GM18507 (cell line): ENCODE results near the gene TRAP1.

Source experiments
- DNase-seq: peaks from one replicate; pipeline ENCODE4 v3.0.0; 2011; ENCODE audit warnings: low read depth; ENCODE audit not compliant: insufficient read length; ENCODE audit errors: extremely low spot score
- FAIRE-seq: peaks from 2 replicates; lab custom pipeline; 2011; peaks lifted over from hg19 to GRCh38; lab: Jason Lieb, UNC

TRAP1 gene

GRCh38 chr16:3717235-3718018 is at the start of gene TRAP1:
Gene TRAP1, minus strand, starts transcription at chr16:3717524. Its CDS starts 16 bp downstream, at chr16:3717508.
- FAIRE-seq = peak; percentile 86

GRCh38 chr16:3766177-3766576 is 48.9 kb upstream of the TRAP1 start:
- DNase-seq (no peak), FAIRE-seq (no peak)

More at GRCh38 chr16:3717235-3718018, at the start of gene TRAP1:
- DNase-seq = peak; percentile 94

GRCh38 chr16:3764409-3764808 is 47.1 kb upstream of the TRAP1 start:
- DNase-seq (no peak), FAIRE-seq (no peak)

- DNase-seq (no peak), FAIRE-seq (no peak)
Observed at GRCh38 chr16:3762107-3762750, 44.9 kb upstream of the TRAP1 start.

GRCh38 chr16:3761375-3762106 is 44.2 kb upstream of the TRAP1 start:
- DNase-seq (no peak), FAIRE-seq (no peak)

GRCh38 chr16:3760518-3760917 is 43.2 kb upstream of the TRAP1 start:
- no peak for DNase-seq
- FAIRE-seq = no peak

- FAIRE-seq = no peak
- DNase-seq = no peak
Observed at GRCh38 chr16:3759736-3760135, 42.4 kb upstream of the TRAP1 start.

GRCh38 chr16:3756113-3756512 is 38.8 kb upstream of the TRAP1 start:
- FAIRE-seq = no peak

GRCh38 chr16:3755249-3755648 is 37.9 kb upstream of the TRAP1 start:
- no peak for DNase-seq

More at GRCh38 chr16:3756113-3756512, 38.8 kb upstream of the TRAP1 start:
- DNase-seq = no peak

GRCh38 chr16:3754772-3755171 is 37.4 kb upstream of the TRAP1 start:
- no peak for FAIRE-seq
- DNase-seq = no peak

More at GRCh38 chr16:3755249-3755648, 37.9 kb upstream of the TRAP1 start:
- no peak for FAIRE-seq

- FAIRE-seq (no peak), DNase-seq (no peak)
Observed at GRCh38 chr16:3754081-3754703, 36.9 kb upstream of the TRAP1 start.

GRCh38 chr16:3752984-3753383 is 35.7 kb upstream of the TRAP1 start:
- no peak for FAIRE-seq

GRCh38 chr16:3751878-3752277 is 34.6 kb upstream of the TRAP1 start:
- FAIRE-seq = no peak

More at GRCh38 chr16:3752984-3753383, 35.7 kb upstream of the TRAP1 start:
- no peak for DNase-seq

GRCh38 chr16:3748307-3748706 is 31.0 kb upstream of the TRAP1 start:
- FAIRE-seq = no peak
- DNase-seq = no peak

More at GRCh38 chr16:3751878-3752277, 34.6 kb upstream of the TRAP1 start:
- DNase-seq = no peak

GRCh38 chr16:3745751-3746355 is 28.5 kb upstream of the TRAP1 start:
- FAIRE-seq = no peak
- no peak for DNase-seq

GRCh38 chr16:3744018-3744417 is 26.7 kb upstream of the TRAP1 start:
- DNase-seq (no peak), FAIRE-seq (no peak)

GRCh38 chr16:3740934-3741333 is 23.6 kb upstream of the TRAP1 start:
- FAIRE-seq = no peak
- DNase-seq = no peak

- no peak for DNase-seq
- no peak for FAIRE-seq
Observed at GRCh38 chr16:3740186-3740585, 22.9 kb upstream of the TRAP1 start.

GRCh38 chr16:3739636-3740035 is 22.3 kb upstream of the TRAP1 start:
- no peak for DNase-seq
- FAIRE-seq = no peak
